NOMO-1 (cell line): ENCODE measurements around the gene UTY.

Source experiments
- DNase-seq, 2 experiments: peaks; one replicate each; lab custom pipeline; 2025; ENCODE audit not compliant: unreplicated experiment in 2 of 2; lab: John Stamatoyannopoulos, UW

UTY gene

DNA sequence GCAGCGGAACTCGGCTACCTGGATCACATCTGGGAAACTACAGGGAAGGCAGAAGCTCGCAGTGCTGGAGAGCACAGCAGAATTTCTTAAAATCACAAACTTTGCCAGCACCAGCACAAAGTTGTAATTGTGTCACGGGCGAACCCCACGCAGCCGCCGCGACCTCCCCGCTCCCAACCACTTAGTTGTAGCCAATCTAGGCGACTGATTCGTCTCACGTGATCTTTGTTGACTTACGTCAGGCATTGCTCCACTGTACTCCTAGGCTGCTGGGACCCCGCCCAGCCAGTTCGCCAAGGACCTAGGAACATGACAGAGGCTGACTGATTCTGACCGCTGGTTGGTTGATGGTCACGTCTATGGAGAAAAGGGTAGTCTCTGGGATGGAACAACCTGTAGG lies at the start of gene UTY:
Gene UTY, minus strand, starts transcription at position 206 of the 400 bp plus-strand sequence. CDS start 368 bp downstream, outside the sequence.
- DNase-seq: no peak

DNA sequence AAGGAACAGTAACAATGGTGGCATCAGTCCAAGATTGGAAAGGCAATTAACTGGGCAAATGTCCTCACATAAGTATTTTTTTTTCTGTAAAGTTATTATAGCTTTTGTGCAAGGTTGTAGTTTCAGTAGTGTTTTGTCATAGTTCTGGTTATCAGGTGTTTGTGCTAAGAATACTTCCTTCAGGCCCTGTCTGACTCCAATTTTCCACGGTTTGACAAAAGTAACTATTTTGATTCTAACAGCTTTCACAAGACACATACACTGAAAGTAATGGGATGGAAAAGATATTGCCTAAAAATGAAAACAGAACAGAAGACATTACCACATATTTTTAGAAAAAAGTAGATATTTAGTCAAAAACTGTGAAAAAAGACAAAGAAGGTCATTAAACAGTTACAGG lies 40.6 kb upstream of the UTY start:
- DNase-seq: no peak

DNA sequence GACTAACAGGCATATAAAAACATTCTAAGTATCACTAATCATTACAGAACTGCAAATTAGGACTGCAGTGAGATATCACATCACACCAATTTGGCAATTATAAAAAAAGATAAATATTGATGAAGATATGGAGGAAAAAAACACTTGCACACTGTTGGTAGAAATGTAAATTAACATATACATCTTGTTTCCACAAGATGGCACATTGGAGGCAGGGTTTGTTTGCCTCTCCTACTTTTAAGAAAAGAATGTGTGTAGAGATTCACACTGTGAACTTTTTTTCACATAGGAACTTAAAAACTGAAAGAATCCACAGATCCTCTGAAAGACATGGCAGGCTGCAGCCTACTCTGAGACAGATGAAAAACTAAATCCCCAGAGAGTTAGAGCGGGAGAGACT lies 21.4 kb upstream of the UTY start:
- no peak for DNase-seq

DNA sequence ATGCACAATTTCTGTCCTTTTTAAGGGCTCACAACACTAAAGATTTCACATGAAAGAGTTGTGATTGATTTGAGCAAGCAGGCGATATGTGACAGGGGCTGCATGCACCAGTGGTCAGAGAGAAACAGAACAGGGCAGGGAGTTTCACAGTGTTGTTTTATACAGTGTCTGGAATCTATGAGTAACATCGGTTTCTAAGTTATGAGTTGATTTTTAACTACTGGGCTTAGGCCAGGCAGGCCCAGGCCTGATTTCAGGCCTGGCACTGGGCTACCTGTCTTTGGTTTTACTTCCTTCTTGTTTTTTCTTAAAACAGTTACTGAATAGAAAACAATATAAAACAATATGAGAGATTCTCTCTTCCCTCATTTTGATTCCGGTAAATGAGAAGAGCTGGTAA lies 13.9 kb upstream of the UTY start:
- no peak for DNase-seq

DNA sequence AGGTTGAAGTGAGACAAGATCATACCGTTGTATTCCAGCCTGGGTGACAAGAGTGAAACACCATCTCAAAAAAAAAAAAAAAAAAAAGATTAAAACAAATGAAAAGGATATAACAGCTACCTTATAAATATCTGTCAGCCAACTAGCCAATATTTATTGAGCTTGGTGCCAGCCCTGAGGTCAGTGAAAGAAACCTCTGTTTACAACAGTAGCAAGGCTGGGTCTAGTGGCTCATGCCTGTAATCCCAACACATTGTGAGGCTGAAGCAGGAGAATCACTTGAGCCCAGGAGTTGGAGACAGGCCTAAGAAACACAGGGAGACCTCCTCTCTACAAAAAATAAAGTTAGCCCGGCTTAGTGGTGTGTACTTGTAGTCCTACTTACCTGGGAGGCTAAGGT lies 12.6 kb upstream of the UTY start:
- no peak for DNase-seq

DNA sequence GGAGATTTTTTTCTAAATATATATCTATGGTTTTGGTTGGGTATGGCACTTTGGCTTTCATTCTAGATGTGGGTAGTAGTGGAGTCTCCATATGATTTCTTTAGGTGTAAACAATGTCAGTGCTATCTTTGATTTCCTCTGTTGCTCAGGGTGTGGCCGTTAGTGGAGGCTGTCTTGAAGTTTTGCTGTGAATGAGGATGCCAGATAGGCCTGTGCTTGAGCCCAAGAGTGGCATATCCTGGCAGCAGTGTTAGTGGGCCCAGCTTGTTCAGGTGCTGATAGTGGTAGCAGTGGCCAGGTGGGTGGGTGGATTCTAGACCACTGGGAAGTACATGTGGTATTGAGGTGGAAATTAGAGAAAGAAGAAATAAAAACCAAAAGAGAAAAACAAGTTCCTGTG lies 8.9 kb upstream of the UTY start:
- no peak for DNase-seq

DNA sequence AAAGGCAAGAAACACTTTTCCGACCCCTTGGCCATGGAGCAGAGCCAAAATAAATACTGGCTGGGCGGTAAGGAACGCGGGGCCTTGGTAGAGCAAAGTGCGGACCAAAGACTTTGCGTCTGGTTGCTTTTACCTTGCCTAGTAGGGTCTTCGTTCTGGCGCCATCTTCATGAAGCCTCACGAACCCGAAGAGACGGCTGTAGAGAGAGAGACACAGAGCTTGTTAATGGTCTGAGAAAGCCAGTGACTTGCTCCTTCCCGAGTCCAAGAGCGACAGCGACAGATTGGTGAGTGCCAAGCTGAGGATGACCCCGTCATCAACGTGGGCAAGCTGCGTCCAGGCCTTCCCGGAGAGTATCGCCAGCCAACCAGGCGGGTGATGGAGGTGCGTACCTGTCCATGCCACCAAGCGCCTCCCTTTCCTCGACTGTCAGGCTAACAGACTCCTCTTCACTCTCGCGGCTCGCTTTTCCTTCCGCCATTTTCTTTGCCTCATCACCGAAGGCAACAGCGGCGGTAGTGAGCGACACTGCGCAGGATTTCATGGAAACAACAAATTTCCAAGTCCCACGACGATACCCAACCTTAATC lies 617 bp downstream of the UTY start:
- DNase-seq: no peak

DNA sequence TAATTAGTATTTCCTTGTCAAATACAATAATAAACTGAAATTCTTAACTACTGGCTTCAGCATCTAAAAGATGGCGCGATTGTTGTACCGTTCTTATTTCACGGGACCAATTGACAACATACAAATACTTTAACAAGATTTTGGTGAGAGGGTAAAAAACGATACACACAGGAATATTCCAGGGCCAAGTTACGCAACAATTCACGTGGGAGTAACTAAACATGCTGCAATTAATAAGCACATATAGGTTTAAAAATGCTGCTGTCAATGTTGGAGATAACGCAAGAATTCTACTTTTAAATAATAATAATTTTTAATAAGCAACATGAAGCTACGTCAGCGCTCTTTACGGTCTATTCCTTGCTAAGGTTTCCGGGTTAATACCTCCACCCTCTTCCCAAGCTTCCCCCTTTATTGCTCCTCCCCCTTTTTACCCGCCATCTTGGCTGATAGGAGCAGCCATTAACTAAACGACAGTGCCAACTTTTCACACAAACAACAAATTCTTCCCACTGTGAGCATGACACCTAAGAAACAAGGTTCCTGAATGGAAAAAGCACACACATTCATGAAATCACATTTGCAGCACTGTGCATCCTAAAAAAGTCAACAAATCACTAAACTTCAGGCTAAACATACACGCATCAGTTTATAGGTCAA lies 1.6 kb downstream of the UTY start:
- DNase-seq: no peak

DNA sequence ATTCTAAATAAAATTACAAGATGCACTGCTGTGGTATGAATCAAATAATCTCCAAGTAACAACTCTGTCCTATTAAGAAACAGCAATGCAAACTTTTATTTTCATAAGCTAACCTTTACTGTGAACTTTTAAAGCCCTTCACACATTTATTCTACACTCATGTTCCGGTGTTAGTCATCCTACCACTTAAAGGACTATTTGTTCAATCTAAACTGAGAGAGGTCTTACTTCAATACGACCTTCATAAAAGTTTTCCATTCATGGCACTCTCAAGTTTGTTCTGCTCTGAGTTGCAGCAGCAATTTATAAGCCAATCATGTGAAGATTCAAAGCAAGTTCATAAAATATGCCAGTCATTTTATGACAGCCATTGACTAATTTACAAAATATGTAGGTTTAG lies 4.8 kb downstream of the UTY start:
- no peak for DNase-seq

DNA sequence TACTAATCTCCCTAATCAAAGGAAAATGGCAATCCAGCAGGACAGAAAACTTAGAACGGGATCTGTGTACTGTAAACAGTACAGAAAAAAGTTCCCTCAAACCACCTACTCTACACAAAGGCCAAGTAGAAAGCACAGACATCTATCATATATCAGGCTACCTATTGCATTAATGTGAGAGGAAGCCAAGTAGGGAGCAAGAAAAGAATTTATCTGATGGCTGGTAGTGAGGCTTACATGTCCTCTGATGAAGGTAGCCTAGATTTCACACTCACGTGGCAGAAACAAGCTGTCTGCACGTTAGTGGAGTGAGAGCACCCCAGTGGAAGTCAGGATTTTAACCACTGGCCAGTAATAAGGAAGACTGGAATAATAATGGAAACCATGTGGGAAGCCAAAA lies 28.3 kb downstream of the UTY start:
- DNase-seq: no peak

DNA sequence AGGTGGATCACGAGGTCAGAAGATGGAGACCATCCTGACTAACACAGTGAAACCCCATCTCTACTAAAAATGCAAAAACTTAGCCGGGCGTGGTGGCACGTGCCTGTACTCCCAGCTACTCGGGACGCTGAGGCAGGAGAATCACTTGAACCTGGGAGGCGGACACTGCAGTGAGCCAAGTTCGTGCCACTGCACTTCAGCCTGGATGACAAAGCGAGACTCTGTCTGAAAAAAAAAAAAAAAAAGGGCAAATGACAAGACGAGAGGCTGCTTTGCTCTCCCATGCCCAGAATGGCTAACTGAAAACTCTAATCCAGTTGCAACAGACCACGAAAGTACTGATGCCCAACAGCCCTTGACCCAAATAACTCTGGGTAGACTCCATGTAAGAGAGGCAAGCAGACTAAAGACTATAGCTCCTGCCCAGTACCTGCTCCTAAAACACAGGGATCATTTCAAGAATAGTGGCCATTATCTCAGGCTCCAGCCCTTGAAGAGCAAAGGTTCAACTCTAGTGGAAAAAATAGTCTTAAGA lies 29.2 kb downstream of the UTY start:
- DNase-seq: no peak

DNA sequence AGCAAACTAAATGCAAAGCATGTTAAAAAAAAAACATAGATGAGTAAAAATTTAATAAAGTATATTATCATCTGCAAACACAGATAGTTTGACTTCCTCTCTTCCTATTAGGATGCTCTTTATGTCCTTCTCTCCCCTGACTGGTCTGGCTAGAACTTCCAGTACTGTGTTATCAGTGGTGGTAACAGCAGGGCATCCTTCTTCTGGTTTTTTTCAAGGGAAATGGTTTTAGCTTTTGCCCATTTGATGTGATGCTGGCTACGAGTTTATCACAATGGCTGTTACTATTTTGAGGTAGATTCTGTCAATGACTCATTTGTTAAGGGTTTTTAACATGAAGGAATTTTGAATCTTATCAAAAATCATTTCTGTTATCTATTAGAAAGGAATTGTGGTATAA lies 34.3 kb downstream of the UTY start:
- DNase-seq: no peak

DNA sequence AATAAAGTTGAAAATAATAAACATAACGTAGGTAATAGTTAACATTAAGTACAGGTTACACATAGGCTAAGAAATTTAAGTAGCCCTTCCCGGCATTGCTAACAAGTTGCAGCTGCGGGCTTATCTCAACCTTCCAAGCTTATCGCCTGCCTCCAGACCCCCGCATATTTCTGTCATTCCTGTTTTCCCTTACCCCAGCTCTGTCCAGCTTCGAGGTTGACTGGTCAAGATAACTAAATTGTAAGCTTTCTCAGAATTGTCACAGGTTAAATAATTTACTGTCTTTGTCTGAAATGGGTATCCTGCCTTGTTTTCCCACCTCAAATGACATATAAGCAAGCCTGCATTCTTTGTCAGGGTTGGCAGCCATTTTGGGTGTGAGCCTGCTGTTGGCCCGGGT lies 36.7 kb downstream of the UTY start:
- DNase-seq: no peak

DNA sequence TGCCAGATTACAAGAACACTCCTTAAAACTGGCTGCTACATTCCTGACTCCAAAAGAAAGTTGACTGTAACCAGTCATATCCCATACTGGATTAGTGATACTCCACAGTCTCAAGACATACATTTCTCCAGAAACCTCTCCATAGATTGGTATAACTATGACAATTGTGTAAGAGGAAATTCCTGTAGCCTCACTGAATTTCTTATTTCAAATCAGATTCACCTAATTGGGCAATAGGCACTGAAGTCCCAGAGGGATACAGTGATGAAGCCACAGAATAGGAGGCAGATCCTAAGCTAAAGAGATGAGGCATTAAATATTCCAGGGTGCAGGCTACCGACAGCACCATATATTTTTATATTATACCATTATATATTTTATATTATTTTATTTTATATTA lies 39.0 kb downstream of the UTY start:
- no peak for DNase-seq

DNA sequence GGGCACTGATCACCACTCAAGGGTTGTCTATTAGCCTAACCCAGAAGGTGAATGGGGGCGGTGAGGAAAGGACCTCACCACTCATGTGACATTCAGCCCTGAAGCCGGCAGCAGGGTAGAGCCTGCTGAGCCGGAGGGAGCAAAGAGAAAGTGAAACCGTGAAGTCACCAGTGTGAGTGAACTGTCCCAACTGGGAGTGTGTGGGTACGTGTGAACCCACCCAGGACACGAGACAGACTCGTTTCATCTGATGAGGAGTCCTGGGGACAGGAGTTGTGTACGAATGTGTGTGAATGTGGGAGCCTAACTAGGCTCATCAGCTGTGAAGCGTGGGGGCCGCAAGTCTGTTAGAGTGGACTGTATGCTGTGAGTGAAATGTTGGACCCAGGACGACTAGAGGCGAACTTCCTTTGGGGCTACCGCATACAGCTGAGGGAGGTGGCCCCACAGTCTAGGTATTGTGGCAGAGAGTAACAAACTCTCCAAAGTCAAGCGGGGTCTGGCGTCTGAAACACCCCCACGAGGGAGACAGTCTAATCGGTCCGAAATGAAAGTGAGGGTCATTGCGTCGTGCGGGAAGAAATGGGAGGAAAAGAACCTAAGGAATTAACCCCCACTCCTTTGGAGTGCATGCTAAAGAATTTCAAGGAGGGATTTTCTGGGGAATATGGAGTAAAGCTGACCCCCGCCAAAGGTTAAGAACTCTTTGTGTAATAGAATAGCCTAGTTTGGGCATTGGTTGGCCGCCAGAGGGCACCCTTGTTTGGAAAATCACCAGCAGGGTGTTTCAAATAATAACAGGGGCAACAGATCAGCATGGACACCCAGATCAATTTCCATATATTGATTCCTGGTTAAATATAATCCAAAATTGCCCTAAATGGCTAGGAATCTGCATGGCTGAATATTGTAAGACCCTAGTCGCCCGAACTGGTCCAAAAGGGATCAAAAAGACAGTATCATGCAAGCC lies 43.6 kb downstream of the UTY start:
- no peak for DNase-seq

DNA sequence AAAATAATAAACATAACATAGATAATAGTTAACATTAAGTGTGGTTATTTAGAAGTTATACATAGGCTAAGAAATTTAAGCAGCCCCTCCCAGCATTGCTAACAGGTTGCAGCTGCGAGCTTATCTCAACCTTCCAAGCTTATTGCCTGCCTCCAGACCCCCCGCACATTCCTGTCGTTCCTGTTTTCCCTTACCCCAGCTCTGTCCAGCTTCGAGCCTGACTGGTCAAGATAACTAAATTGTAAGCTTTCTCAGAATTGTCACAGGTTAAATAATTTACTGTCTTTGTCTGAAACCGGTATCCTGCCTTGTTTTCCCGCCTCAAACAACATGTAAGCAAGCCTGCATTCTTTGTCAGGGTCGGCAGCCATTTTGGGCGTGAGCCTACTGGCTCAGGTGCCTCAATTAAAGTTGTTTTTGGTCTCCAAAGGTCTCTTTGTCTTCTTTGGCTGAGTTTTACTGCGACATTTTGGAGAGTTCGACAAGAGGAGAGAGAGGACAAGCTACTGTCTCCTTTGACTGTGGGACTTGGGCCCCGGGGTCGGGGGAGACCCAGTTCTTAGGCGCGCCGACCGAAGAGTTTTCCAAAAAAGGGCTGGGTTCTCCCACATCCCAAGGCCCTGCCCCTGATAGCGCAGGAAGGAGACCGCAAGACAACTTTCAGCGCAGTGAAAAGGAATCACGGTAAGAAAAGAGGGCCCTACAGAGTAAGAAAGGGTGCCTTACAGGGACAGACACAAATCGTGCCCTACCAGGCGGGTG lies 44.4 kb downstream of the UTY start:
- no peak for DNase-seq

DNA sequence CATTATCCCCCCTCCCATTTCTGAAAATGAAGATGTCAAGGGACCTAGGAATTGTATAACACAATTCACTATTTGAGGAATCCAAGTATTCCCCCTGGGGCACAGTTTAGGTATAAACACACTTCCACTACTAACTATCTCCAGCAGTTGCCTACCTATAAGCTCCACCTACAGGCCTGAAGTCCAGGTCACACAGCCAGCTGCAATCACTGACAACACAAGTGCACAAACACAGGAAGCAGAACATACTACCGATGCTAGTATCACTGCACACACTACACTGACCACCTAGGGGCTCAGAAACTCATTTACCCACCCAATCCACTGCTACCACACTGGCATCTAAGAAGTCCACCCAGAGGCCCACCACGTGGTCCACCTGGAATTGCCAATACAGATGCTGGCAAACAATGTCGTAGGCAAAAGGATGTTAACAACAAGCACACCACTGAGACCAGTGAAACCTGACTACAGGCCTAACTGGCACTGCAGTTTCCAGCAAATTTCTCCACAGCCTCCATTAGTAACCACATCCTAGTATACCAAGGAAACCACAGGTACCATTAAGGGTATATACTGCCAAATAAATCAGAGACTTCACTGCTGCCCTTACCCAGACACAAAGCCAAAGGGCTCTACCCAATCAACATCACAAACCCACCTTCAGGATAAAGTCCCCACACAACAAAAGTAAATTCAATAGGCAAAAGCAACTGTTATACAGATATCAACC lies 47.4 kb downstream of the UTY start:
- DNase-seq: no peak

DNA sequence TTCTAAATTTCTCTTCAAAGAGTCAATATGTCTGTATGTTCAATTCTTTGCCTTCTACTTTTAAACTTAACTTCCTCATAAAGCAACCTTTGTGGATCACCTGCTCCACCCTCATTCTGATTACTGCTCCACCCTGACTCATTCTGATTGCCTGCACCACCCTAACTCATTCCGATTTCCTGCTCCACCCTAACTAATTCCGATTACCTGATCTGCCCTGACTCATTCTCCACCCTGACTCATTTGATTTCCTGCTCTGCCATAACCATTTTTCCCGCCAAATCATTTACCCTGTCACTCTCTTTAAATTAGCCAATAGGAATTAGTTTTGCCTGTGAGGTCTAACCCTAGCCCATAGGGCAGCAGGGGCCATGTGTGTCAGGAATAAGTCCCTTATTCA lies 50.3 kb downstream of the UTY start:
- no peak for DNase-seq

DNA sequence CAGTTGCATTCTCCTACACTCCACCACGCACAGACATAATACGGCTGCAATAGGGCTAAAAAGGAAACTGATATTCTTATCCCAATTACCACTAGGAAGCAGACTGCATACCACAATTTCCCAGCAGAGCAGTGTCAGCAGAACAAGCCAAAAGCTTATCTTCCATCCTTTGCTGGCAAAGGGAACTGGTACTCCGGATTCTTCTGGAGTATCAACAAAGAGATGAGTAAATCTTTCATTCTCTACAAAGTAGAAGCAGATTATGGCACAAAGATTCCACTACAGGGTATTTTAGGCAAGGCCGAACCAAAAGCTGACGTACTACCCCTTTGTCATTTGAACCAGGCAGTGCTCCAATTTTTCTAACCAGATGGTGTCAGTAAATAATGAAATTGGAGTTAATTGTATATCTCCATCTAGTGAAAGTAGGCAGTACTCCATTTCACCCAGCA lies 56.5 kb downstream of the UTY start:
- DNase-seq: no peak
